ENCODE results near the gene CETN3.
"Not testable (repeated sequence)": the region's sequence is repeated elsewhere in the genome, so short reads cannot be mapped to it uniquely, and the experiment has no call there.

CETN3 gene

GRCh38 chr5:90378752-90379151, 30.8 kb downstream of the CETN3 start:
- Histone ChIP-seq H3K4me2 (ENCODE audit: low read length) (no peak overlapping the region), H3K9ac (no peak overlapping the region), H2AFZ (no peak overlapping the region), H3K36me3 (ENCODE audit: control insufficient read depth, insufficient read depth, low read length) (no peaks in the 10 kb centered on the region), H3K4me3 (ENCODE audit: low read depth, low read length) (no peak overlapping the region), H3K27me3 (ENCODE audit: control insufficient read depth, insufficient read depth, low read length) (no peaks in the 10 kb centered on the region), H3K27ac (no peak overlapping the region), H3K9me3 (ENCODE audit: control insufficient read depth, low read length) (no peaks in the 10 kb centered on the region), H3K4me1 (no peaks in the 10 kb centered on the region), H3K79me2 (no peaks in the 10 kb centered on the region)
- TF ChIP-seq, protein P1, sequence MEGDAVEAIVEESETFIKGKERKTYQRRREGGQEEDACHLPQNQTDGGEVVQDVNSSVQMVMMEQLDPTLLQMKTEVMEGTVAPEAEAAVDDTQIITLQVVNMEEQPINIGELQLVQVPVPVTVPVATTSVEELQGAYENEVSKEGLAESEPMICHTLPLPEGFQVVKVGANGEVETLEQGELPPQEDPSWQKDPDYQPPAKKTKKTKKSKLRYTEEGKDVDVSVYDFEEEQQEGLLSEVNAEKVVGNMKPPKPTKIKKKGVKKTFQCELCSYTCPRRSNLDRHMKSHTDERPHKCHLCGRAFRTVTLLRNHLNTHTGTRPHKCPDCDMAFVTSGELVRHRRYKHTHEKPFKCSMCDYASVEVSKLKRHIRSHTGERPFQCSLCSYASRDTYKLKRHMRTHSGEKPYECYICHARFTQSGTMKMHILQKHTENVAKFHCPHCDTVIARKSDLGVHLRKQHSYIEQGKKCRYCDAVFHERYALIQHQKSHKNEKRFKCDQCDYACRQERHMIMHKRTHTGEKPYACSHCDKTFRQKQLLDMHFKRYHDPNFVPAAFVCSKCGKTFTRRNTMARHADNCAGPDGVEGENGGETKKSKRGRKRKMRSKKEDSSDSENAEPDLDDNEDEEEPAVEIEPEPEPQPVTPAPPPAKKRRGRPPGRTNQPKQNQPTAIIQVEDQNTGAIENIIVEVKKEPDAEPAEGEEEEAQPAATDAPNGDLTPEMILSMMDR (IDR thresholded peaks at IDR 0.05): no peak

DNA sequence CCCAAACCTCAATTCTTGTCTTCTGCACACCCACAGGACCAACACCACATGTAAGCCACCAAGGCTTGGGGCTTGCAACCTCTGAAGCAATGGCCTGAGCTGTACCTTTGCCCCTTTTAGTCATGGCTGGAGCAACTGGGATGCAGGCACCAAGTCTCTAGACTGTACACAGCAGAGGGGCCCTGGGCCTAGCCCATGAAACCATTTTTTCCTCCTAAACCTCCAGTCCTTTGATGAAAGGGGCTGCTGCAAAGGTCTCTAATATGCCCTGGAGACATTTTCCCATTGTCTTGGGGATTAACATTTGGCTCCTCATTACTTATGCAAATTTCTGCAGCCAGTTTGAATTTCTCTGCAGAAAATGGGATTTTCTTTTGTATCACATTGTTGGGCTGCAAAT, 38.3 kb downstream of the CETN3 start:
- not testable (repeated sequence) for H3K27ac ChIP-seq; H3K36me3 ChIP-seq (ENCODE audit: control insufficient read depth, insufficient read depth, low read length); H3K79me2 ChIP-seq; H3K27me3 ChIP-seq (ENCODE audit: control insufficient read depth, insufficient read depth, low read length); H3K9ac ChIP-seq; H2AFZ ChIP-seq; H3K4me3 ChIP-seq (ENCODE audit: low read depth, low read length); H3K4me2 ChIP-seq (ENCODE audit: low read length); H3K9me3 ChIP-seq (ENCODE audit: control insufficient read depth, low read length); H3K4me1 ChIP-seq

DNA sequence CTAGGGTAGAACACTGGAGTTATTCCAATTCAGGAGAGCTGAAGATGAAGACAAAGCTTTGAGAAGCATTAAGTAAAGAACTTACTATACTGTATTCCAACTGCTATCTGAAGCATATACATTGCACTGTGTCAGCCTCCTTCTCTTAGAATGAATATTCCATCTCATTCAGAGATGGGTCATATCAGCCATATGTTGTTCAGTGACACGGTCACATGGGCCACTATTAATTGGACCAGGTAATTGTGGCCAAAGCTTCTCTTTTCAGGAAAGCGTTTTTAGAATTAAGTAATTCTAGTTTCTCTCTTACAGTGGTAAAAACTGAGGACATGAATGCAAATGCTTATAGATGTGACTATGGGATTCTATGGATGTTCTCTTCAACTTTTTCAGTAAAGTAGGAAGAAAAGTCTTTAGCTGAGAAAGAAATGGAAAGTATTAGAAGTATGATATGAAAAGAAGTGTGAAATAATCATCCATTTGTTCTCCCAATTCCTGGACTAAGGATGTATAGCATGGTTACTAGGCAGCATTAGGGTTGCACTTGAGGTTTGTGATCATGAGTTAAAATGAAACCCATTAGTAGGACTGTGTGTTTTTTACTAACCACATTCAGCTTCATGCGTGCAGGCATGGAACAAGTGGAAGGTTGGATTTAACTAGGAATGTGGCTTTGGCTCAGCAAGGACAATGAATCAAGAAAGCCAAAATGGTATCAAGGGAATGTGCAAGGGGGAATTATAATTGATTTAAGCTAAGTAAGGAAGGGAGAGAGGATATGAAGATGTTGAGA, 40.9 kb downstream of the CETN3 start:
- Histone ChIP-seq H3K9me3 (ENCODE audit: control insufficient read depth, low read length) (no peaks in the 10 kb centered on the region), H3K4me2 (ENCODE audit: low read length) (no peak overlapping the region), H3K36me3 (ENCODE audit: control insufficient read depth, insufficient read depth, low read length) (no peaks in the 10 kb centered on the region), H3K27ac (no peak overlapping the region), H3K4me1 (no peaks in the 10 kb centered on the region), H3K9ac (no peak overlapping the region), H3K79me2 (no peaks in the 10 kb centered on the region), H3K27me3 (ENCODE audit: control insufficient read depth, insufficient read depth, low read length) (no peaks in the 10 kb centered on the region), H2AFZ (no peak overlapping the region), H3K4me3 (ENCODE audit: low read depth, low read length) (no peak overlapping the region)
- TF ChIP-seq, protein P1 (IDR thresholded peaks at IDR 0.05): no peak

GRCh38 chr5:90367879-90368278, 41.7 kb downstream of the CETN3 start:
- TF ChIP-seq, protein P1 (IDR thresholded peaks at IDR 0.05): no peak
- H3K4me3 ChIP-seq (ENCODE audit: low read depth, low read length): no peak overlapping the region
- H3K4me2 ChIP-seq (ENCODE audit: low read length): no peak overlapping the region
- H3K79me2 ChIP-seq: no peaks in the 10 kb centered on the region
- H3K36me3 ChIP-seq (ENCODE audit: control insufficient read depth, insufficient read depth, low read length): no peaks in the 10 kb centered on the region
- H3K27ac ChIP-seq: no peak overlapping the region
- H3K9ac ChIP-seq: no peak overlapping the region
- no peaks in the 10 kb centered on the region for H3K4me1 ChIP-seq
- H2AFZ ChIP-seq: no peak overlapping the region
- H3K9me3 ChIP-seq (ENCODE audit: control insufficient read depth, low read length): no peaks in the 10 kb centered on the region
- H3K27me3 ChIP-seq (ENCODE audit: control insufficient read depth, insufficient read depth, low read length): no peaks in the 10 kb centered on the region

GRCh38 chr5:90366948-90367347, 42.6 kb downstream of the CETN3 start:
- Histone ChIP-seq H3K4me1 (no peaks in the 10 kb centered on the region), H3K36me3 (ENCODE audit: control insufficient read depth, insufficient read depth, low read length) (no peaks in the 10 kb centered on the region), H3K4me2 (ENCODE audit: low read length) (no peak overlapping the region), H3K27me3 (ENCODE audit: control insufficient read depth, insufficient read depth, low read length) (no peaks in the 10 kb centered on the region), H3K79me2 (no peaks in the 10 kb centered on the region), H2AFZ (no peak overlapping the region), H3K9me3 (ENCODE audit: control insufficient read depth, low read length) (no peaks in the 10 kb centered on the region), H3K9ac (no peak overlapping the region), H3K27ac (no peak overlapping the region), H3K4me3 (ENCODE audit: low read depth, low read length) (no peak overlapping the region)
- TF ChIP-seq, protein P1 (IDR thresholded peaks at IDR 0.05): no peak

Measured in parathyroid adenoma (tissue), 2 donors.